HG02981 (cell line): ENCODE results near the gene SCAND1.
"Not testable (repeated sequence)": the region's sequence is repeated elsewhere in the genome, so short reads cannot be mapped to it uniquely, and the experiment has no call there.

Experiments used
- ATAC-seq: cut with Tn5 transposase; IDR thresholded peaks from one replicate; pipeline ENCODE4 v1.9.1; 2021; ENCODE audit warnings: mild to moderate bottlenecking, moderate library complexity; ENCODE audit not compliant: unreplicated experiment

Gene SCAND1

GRCh38 chr20:35954200-35954906 is at the start of gene SCAND1:
Gene SCAND1, minus strand, starts transcription at chr20:35954502. Its CDS starts 218 bp downstream, at chr20:35954284.
- ATAC-seq = peak; percentile 86

GRCh38 chr20:36004045-36004444 is 49.7 kb upstream of the SCAND1 start:
- no peak for ATAC-seq

- no peak for ATAC-seq
These were observed 48.6 kb upstream of the SCAND1 start for GRCh38 chr20:36002855-36003254.

GRCh38 chr20:36001331-36001730 is 47.0 kb upstream of the SCAND1 start:
- not testable (repeated sequence) for ATAC-seq

DNA sequence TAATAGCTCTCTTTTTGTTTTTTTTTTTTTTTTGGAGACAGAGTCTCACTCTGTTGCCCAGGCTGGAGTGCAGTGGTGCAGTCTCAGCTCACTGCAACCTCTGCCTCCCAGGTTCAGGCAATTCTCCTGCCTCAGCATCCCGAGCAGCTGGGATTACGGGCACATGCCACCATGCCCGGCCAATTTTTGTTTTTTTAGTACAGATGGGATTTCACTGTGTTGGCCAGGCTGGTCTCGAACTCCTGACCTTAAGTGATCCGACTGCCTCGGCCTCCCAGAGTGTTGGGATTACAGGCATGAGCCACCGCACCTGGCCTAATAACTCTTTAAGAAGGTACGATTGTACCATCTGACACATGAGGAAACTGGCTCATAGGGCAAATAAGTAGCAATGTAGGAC is 42.2 kb upstream of the SCAND1 start:
- not testable (repeated sequence) for ATAC-seq

DNA sequence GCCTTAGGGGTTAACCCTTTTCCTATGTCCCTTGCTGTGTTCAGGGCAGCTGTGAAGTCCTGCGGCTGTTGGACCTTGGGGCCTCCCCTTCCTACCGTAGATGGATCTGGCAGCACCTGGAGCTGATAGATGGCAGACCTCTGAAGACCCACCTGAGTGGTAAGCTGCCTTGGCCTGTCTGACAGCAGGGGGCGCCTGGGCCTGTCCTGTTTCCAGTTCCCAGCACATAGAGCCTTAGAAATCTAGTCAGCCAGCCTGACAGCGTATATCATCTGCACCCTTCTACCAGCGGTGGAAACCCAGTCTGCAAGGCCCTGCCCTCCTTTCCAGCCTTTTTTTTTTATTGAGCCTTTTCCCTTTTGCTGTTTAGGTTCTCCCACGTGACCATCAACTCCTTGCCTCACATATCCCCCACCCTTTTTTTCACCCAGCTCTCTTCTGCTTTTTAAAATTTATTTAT is 40.7 kb upstream of the SCAND1 start:
- ATAC-seq = no peak

- no peak for ATAC-seq
These were observed 38.5 kb upstream of the SCAND1 start for GRCh38 chr20:35992713-35993335.

- no peak for ATAC-seq
These were observed 37.0 kb upstream of the SCAND1 start for GRCh38 chr20:35991142-35991771.

DNA sequence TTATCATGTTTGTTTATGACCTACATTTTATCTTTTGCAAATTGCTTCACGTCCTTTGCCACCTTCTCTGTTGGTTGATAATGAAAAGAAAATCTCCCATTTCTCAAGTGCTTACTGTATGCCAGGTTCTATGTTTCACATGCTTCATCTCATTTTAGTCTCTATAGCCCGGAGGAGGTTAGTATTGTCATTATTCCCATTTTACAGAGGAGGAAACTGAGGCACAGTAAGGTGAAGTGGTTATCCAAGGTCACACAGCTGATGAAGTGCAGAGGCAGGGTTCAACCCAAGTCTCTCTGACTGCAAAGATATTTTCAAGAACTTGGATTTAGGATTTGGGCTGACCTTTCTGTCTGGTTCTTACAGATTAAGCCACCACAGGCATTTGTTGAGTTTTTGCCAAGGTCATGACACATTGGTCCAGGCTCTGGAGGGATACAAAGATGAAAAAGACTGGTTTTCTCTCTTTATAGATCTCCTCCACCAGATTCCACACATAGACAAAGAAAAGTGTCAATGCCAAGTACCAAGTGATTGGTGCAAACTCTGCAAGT is 34.7 kb upstream of the SCAND1 start:
- no peak for ATAC-seq

- ATAC-seq = no peak
These were observed 31.5 kb upstream of the SCAND1 start for GRCh38 chr20:35985806-35986205.

DNA sequence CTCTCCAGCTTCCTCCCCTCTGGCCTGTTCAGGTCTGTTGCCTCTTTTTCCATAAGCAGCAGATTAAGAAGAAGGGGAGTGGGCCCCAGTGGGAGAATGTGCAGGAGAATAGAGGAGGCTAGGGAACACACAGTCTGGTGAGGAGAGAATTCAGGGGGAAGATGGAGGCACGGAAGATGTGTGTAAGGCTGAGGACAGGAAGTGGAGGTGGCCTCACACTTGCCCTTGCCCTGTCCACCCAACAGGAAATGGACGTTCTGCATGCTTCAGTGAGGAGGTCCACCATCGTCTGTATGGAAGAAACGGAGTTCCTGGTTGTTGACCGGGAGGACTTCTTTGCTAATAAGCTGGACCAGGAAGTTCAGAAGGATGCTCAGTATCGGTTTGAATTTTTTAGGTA is 30.1 kb upstream of the SCAND1 start:
- ATAC-seq = no peak

GRCh38 chr20:35981969-35982368 is 27.7 kb upstream of the SCAND1 start:
- ATAC-seq = no peak

DNA sequence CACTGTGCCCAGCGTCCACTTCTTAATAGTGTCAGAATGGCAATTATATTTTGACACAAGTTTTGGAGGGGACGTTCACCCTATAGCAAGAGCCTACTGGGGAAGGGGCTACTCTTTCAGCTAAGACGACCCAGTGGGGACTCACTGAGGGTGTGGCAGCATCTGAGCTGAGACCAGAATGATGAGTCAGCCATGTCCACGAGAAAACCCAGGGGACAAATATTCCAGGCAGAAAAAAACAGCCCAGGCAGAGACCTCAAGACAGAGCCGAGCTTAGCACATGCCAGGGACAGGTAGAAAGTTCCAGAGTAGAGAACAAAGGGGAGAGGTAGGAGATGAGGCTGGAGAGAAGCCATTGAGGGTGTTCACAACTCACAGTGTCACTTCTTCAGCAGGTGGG is 25.2 kb upstream of the SCAND1 start:
- no peak for ATAC-seq

DNA sequence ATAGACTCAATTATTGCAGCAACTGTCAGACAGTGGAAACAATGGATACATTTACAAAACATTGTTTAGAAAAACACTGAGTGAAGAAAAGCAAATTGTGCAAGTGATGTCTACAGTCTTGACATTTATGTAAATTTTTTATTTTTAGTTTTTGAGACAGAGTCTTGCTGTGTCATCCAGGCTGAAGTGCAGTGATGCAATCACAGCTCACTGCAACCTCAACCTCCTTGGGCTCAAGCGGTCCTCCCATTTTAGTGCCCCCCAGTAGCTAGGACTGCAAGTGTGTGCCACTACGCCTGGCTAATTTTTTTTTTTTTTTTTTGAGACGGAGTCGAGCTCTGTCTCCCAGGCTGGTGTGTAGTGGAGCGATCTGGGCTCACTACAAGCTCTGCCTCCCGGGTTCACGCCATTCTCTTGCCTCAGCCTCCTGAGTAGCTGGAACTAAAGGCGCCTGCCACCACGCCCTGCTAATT is 23.8 kb upstream of the SCAND1 start:
- no peak for ATAC-seq

GRCh38 chr20:35975576-35976373 is 21.5 kb upstream of the SCAND1 start:
- no peak for ATAC-seq

- ATAC-seq = no peak
These were observed 20.0 kb upstream of the SCAND1 start for GRCh38 chr20:35974256-35974655.

DNA sequence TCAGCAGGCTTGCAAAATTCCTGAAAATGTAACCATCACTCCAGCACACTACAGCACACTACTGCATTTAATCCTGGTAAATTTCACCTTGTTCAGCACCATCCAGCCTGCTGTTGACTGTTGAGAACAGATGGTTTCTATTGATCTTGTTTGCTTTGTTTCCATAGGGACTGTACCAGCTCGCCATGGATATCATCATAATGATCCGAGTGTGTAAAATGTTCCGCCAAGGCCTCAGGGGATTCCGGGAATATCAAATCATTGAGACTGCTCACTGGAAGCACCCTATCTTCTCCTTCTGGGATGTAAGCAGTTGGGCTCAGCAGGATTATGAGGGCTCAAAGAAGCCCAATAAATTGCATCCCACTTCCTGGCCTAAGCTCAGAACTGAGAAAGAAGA is 18.2 kb upstream of the SCAND1 start:
- no peak for ATAC-seq

DNA sequence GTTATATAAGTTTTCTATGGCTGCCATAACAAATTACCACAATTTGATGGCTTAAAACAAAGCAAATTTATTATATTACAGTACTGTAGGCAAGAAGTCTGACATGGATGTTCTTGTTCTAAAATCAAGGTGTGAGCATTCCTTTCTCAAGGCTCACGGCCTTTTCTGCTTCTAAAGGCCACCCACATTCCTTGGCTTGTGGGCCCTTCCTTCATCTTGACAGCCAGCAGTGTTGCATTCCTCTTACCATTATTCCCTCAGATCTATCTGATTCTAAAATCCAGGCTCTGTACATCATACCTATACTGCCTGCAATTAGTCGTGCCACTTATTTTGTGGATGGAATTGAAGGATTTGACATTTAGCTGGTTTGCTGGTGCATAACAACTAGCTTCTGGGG is 17.7 kb upstream of the SCAND1 start:
- ATAC-seq = no peak

DNA sequence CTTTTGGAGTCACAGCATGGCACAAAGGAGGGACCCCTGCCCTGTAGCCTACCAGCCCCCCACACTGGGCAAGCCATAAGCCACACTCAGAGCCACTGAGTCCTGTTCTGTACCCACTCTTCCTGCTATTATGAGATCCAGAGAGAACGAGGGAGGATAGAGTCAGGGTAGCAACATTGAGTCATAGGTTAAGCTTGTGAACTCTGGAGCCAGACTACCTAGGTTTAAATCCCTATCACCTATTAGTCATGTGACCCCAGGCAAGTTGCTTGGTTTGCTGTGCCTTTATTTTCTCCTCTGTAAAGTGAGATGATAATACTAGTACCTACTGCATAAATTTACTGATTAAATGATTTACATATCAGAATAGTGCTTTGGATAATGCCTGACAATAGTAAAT is 14.6 kb upstream of the SCAND1 start:
- ATAC-seq = no peak

GRCh38 chr20:35967979-35968640 is 13.8 kb upstream of the SCAND1 start, which contains the start of gene CNBD2:
Gene CNBD2, plus strand, starts transcription at chr20:35968590. Its CDS starts 173 bp downstream, at chr20:35968763.
- no peak for ATAC-seq
